ENCODE measurements around the gene SMTNL2. TPM values are rescaled to one million over a fixed set of nuclear protein-coding genes. Genes with fewer than 3 reads are reported as not detected.

The SMTNL2 gene
- total RNA-seq, 1 donor from 2014 or later, result 65.7 TPM

- no peaks in the 10 kb centered on the region for H3K9me3 Mint-ChIP-seq
- no peak overlapping the region for H3K4me3 Mint-ChIP-seq
- no peak for DNase-seq (ENCODE audit: low spot score in 2 of 2, unreplicated experiment in 2 of 2)
- TF ChIP-seq, protein P1, sequence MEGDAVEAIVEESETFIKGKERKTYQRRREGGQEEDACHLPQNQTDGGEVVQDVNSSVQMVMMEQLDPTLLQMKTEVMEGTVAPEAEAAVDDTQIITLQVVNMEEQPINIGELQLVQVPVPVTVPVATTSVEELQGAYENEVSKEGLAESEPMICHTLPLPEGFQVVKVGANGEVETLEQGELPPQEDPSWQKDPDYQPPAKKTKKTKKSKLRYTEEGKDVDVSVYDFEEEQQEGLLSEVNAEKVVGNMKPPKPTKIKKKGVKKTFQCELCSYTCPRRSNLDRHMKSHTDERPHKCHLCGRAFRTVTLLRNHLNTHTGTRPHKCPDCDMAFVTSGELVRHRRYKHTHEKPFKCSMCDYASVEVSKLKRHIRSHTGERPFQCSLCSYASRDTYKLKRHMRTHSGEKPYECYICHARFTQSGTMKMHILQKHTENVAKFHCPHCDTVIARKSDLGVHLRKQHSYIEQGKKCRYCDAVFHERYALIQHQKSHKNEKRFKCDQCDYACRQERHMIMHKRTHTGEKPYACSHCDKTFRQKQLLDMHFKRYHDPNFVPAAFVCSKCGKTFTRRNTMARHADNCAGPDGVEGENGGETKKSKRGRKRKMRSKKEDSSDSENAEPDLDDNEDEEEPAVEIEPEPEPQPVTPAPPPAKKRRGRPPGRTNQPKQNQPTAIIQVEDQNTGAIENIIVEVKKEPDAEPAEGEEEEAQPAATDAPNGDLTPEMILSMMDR (IDR thresholded peaks at IDR 0.05; ENCODE audit: unreplicated experiment), result no peak
- no peaks in the 10 kb centered on the region for H3K27me3 Mint-ChIP-seq (ENCODE audit: low read depth)
- H3K27ac Mint-ChIP-seq, result no peak overlapping the region
- H3K4me1 Mint-ChIP-seq, result peaks cover 38% of the 10 kb centered on the region
- no peaks in the 10 kb centered on the region for H3K36me3 Mint-ChIP-seq
Observed at GRCh38 chr17:4572131-4572530, 12.2 kb upstream of the SMTNL2 start.

DNA sequence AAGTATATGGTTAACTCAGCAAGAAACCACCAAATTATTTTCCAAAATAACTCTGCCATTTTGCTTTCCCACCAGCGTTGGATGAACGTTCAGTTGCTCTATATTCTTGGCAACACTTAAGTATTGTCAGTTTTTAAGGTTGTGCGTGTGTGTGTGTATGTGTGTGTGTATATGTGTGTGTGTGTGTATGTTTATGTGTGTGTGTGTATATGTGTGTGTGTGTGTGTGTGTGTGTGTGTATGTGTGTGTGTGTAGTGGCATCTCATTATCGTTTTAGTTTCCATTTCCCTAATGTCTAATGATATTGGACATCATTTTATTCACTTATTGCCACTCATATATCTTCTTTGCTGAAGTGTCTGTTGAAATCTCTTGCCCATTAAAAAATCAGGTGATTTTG, 11.2 kb upstream of the SMTNL2 start:
- no peak for DNase-seq (ENCODE audit: low spot score in 2 of 2, unreplicated experiment in 2 of 2)
- Mint-ChIP-seq H3K27me3 (ENCODE audit: low read depth) (no peaks in the 10 kb centered on the region), H3K4me1 (peaks cover 48% of the 10 kb centered on the region), H3K4me3 (no peak overlapping the region), H3K36me3 (no peaks in the 10 kb centered on the region), H3K9me3 (no peaks in the 10 kb centered on the region), H3K27ac (no peak overlapping the region)
- TF ChIP-seq, protein P1 (IDR thresholded peaks at IDR 0.05; ENCODE audit: unreplicated experiment), result no peak

DNA sequence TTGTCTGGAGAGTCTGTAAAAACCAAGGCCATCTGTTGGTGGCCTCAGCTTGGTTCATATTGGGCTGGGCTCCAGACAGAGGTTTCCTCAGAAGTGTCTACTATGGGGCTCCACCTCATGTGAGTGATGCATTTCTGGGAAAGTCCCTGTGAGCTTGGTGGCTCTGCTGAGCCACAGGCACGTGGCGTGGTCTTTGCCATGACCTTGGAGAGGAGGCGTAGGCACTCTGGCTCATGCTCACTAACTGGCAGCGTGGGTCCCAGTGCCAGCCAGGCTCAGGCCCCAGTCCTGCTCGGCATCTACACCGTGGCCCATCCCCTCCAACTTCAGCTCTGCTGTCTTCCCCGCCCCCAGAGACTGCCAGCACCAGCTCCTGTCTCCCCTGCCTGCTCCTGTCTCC, 10.7 kb upstream of the SMTNL2 start:
- Mint-ChIP-seq H3K27ac (peak overlapping the region; percentile 22), H3K36me3 (no peaks in the 10 kb centered on the region), H3K27me3 (ENCODE audit: low read depth) (no peaks in the 10 kb centered on the region), H3K4me1 (peaks cover 48% of the 10 kb centered on the region), H3K4me3 (no peak overlapping the region), H3K9me3 (no peaks in the 10 kb centered on the region)
- TF ChIP-seq, protein P1 (IDR thresholded peaks at IDR 0.05; ENCODE audit: unreplicated experiment), result no peak
- DNase-seq (ENCODE audit: low spot score in 2 of 2, unreplicated experiment in 2 of 2), result no peak

DNA sequence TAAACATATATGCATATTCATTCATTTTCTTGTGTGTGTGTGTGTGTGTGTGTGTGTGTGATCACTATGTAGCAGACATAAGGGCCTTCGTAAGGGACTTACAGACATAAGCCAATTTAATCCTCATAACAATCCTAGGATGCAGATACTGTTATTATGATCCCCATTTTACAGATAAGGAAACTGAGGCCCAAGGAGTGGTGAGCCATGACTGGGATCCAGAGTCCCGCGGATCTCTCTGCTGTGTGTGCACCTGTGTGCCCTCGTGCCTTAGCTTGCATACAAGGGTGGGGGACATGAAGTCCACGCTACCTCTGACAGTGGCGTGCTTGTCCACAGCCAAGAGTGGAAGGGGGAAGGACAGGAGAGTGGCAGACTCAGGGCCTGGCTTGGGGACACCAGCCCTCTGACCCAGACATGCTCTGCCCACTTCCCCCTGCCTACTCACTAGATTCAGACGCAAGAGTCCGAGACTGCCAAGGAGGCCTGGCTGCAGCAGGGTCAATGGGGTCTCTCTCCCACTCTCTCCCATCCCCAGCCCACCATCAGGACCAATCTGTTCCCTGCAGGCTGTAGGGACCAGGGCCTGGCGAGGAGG, 9.8 kb upstream of the SMTNL2 start:
- TF ChIP-seq, protein P1 (IDR thresholded peaks at IDR 0.05; ENCODE audit: unreplicated experiment), result no peak
- Mint-ChIP-seq H3K27me3 (ENCODE audit: low read depth) (no peaks in the 10 kb centered on the region), H3K4me3 (no peak overlapping the region), H3K36me3 (no peaks in the 10 kb centered on the region), H3K27ac (peak overlapping the region; percentile 86), H3K9me3 (no peaks in the 10 kb centered on the region), H3K4me1 (peaks cover 46% of the 10 kb centered on the region)
- DNase-seq (ENCODE audit: low spot score in 2 of 2, unreplicated experiment in 2 of 2), result no peak

DNA sequence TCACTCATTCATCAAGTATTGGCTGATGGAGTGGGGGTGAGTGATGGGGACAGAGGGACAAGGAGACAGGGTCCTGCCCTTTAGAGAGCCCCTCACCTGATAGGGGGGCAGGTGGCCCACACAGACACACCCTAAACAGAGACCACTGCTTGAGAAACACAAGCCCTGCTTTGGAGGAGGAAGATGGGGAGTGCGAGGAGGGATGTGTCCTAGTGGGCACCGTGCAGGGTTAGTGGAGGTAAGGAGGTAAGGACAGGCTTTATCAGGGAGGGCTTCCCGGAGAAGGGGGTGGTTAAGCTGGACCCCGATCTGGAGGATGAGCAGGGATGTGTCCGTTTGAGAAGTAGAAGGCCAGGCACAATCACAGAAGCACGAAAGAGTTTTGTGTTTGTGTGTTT, 8.2 kb upstream of the SMTNL2 start:
- Mint-ChIP-seq H3K27ac (peak overlapping the region; percentile 88), H3K27me3 (ENCODE audit: low read depth) (no peaks in the 10 kb centered on the region), H3K4me1 (peaks cover 51% of the 10 kb centered on the region), H3K9me3 (no peaks in the 10 kb centered on the region), H3K4me3 (no peak overlapping the region), H3K36me3 (no peaks in the 10 kb centered on the region)
- DNase-seq (ENCODE audit: low spot score in 2 of 2, unreplicated experiment in 2 of 2), result no peak
- TF ChIP-seq, protein P1 (IDR thresholded peaks at IDR 0.05; ENCODE audit: unreplicated experiment), result no peak
